ENCODE results near the gene C17orf100.
"Not testable (repeated sequence)": the region's sequence is repeated elsewhere in the genome, so short reads cannot be mapped to it uniquely, and the experiment has no call there.

The C17orf100 gene

DNA sequence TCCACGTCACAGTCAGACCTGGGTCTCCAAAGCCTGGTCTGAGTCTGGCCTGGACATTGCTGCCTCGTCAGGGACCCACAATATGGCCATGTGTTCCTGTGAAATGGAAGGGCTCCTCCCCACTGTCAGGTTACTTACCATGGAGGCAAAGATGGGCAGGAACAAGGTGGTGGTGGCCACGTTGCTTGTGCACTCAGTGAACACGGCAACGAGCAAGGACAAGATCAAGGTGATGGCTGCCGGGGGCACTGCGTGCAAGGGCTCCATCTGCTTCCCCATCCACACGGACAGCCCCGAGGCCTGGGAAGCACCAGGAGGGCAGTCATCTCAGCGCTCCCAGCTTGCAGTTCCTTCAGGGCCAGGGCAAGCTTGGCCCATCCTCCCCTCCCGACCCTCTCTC, 39.1 kb downstream of the C17orf100 start:
- no peak for DNase-seq (ENCODE audit: extremely low read depth, low read depth)
- TF ChIP-seq, protein P1, sequence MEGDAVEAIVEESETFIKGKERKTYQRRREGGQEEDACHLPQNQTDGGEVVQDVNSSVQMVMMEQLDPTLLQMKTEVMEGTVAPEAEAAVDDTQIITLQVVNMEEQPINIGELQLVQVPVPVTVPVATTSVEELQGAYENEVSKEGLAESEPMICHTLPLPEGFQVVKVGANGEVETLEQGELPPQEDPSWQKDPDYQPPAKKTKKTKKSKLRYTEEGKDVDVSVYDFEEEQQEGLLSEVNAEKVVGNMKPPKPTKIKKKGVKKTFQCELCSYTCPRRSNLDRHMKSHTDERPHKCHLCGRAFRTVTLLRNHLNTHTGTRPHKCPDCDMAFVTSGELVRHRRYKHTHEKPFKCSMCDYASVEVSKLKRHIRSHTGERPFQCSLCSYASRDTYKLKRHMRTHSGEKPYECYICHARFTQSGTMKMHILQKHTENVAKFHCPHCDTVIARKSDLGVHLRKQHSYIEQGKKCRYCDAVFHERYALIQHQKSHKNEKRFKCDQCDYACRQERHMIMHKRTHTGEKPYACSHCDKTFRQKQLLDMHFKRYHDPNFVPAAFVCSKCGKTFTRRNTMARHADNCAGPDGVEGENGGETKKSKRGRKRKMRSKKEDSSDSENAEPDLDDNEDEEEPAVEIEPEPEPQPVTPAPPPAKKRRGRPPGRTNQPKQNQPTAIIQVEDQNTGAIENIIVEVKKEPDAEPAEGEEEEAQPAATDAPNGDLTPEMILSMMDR (IDR thresholded peaks at IDR 0.05; ENCODE audit: low read depth, low read length, missing control alignments), result no peak
- H3K4me3 ChIP-seq (replicated peaks; ENCODE audit: low read depth, low read length), result no peak overlapping the region

DNA sequence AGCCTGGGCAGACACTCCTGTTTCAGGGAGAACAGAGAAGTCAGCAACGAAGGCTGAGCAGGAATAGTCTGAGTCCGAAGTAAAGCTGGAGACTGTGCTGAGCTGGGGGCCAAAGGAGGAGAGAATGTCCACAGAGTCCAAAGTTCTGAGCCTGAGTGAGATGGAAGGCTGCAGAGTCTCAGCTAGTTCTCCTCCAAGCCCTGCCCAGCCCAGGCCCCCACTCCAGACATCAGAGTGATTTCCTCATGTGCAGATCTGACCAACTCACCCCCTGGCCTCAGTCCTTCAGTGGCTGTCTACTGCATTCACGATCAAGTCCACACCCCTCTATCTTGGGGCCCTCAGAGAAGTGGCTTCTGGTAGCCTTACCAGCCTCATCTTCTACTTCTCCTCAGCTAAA, 40.0 kb downstream of the C17orf100 start:
- DNase-seq (ENCODE audit: extremely low read depth, low read depth), result no peak
- TF ChIP-seq, protein P1 (IDR thresholded peaks at IDR 0.05; ENCODE audit: low read depth, low read length, missing control alignments), result no peak
- H3K4me3 ChIP-seq (replicated peaks; ENCODE audit: low read depth, low read length), result no peak overlapping the region

DNA sequence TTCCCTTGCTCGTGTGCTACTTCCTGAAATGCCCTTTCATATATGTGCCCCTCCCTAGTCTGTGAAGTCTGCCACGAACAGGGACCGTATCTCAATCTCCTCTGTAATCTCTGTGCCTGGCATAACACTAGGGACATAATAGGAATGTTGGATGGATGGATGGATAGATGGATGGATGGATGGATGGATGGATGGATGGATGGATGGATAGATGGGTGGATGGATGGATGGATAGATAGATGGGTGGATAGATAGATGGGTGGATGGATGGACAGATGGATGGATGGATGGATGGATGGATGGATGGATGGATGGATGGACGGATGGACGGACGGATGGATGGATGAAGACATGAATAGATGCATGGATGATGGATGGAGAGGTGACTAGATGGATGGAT, 40.4 kb downstream of the C17orf100 start:
- not testable (repeated sequence) for DNase-seq (ENCODE audit: extremely low read depth, low read depth); H3K4me3 ChIP-seq (replicated peaks; ENCODE audit: low read depth, low read length)

DNA sequence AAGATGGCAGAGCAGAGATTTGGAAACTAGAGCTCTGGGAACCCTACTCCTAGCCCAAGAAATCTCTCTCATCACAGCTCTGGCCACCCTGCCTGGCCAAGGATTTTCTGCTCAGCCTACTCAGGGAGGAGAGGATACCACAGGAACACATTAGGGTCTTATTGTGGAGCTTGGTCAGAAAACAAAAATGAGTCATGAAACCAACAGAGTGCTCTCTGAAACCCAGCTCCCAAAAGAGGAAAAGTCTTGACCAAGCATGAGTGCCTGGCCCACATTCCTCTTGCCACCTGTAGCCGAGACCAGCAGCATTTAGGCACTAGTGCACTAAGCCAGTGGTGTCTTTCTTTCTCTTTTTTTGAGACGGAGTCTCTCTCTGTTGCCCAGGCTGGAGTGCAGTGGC, 43.5 kb downstream of the C17orf100 start:
- no peak for DNase-seq (ENCODE audit: extremely low read depth, low read depth)
- H3K4me3 ChIP-seq (replicated peaks; ENCODE audit: low read depth, low read length), result no peak overlapping the region
- TF ChIP-seq, protein P1 (IDR thresholded peaks at IDR 0.05; ENCODE audit: low read depth, low read length, missing control alignments), result no peak

DNA sequence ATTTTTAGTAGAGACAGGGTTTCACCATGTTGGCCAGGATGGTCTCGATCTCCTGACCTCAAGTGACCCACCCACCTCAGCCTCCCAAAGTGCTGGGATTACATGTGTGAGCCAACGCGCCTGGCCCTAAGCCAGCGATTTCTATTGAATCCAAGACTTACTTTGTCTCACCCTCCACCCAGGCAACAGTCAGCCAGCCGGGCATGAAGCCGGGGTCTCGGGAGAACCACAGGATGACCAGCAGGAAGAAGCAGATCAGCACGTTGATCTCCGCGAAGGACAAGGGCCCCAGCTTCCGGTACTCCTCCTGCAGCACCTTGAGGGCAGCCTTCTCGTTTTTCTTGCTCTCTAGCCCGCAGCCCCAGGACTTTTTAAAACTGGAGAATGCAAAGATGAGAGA, 44.0 kb downstream of the C17orf100 start:
- TF ChIP-seq, protein P1 (IDR thresholded peaks at IDR 0.05; ENCODE audit: low read depth, low read length, missing control alignments), result no peak
- H3K4me3 ChIP-seq (replicated peaks; ENCODE audit: low read depth, low read length), result no peak overlapping the region
- DNase-seq (ENCODE audit: extremely low read depth, low read depth), result no peak

DNA sequence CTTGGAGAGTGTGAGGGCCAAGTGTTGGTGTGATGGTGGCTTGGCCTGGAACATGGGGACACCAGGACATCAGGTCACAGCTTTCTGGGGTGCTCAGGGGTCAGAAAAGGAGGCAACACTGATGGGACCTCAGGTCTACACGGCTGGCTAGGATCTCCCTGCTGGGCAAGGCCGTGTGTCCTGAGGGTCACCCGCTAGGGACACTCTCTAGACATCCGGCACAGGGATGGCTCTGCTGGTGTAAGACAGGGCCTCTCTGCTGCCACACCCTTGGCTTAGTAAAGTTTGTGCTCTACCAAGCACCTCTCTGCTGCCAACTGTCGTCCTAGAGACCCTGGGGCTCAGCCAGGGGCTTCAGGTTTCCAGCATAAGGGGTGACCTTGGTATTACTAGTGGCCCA, 45.3 kb downstream of the C17orf100 start:
- TF ChIP-seq, protein P1 (IDR thresholded peaks at IDR 0.05; ENCODE audit: low read depth, low read length, missing control alignments), result no peak
- no peak overlapping the region for H3K4me3 ChIP-seq (replicated peaks; ENCODE audit: low read depth, low read length)
- no peak for DNase-seq (ENCODE audit: extremely low read depth, low read depth)

DNA sequence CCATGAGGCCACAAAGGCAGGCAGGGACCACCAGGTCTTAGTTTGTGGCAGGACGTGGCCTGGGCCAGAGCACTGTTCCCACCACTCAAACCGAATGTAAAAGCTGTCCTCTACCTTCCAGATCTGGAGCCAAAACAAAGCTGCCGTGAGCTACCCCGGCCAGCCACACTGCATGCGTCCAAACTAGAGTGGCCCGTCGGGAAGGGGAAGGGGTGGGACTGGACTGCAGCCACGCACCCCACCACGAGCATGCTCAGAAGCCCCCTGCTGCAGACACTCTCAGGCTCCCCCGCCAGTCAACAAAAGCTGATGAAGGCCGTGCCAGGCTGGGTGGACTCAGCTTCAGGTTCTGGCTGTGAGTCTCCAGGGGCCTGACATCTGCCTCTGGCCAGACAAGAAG, 46.4 kb downstream of the C17orf100 start:
- H3K4me3 ChIP-seq (replicated peaks; ENCODE audit: low read depth, low read length), result no peak overlapping the region
- no peak for DNase-seq (ENCODE audit: extremely low read depth, low read depth)
- TF ChIP-seq, protein P1 (IDR thresholded peaks at IDR 0.05; ENCODE audit: low read depth, low read length, missing control alignments), result no peak
